ENCODE measurements around the gene ERCC4. TPM values are rescaled to one million over a fixed set of nuclear protein-coding genes. Genes with fewer than 3 reads are reported as not detected.
"Not testable (repeated sequence)": the region's sequence is repeated elsewhere in the genome, so short reads cannot be mapped to it uniquely, and the experiment has no call there.

ERCC4 gene
- polyA plus RNA-seq, 1 donor (not counting 4 experiments of a cell fraction or from before 2014, with no cell fraction given) = 5.9 TPM

DNA sequence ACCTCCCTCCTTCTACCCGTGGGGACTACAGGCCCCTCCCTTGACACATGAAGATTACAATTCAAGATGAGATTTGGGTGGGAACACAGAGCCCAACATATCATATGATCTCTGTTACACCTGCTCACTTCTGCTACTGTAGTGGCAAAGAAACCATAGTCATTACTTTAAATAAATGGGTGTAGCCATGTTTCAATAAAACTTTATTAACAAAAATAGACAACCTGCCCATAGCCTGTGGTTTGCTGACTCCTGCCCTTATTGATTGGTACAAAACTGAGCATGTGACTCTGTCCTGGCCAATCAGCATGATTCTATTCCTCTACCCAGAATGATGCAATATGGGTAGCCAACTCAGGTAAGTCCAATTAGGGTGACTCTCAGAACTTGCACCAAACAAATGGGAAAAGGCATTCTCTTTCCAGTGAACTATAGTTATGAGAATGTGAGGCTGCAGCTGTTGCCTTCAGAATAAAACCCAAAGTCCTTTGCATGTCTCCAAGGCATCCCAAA, 15.7 kb upstream of the ERCC4 start:
- dilution Hi-C loops (cut with MboI; ENCODE audit: extremely low pct_ligation_motif_present, low sequenced_read_pairs) = no loop called here
- Histone ChIP-seq H3K4me2 (ENCODE audit: control insufficient read depth, extremely low read depth, insufficient read depth, low read depth, low read length) (no peak overlapping the region), H3K9me3 (ENCODE audit: control insufficient read depth, low read depth, low read length) (no peaks in the 10 kb centered on the region), H2AFZ (ENCODE audit: control insufficient read depth, low read length) (no peak overlapping the region), H3K36me3 (ENCODE audit: control insufficient read depth in 2 of 2, extremely low read depth in 1 of 2, insufficient read depth in 2 of 2, low read length in 2 of 2) (no peaks in the 10 kb centered on the region), H3K9me1 (ENCODE audit: control insufficient read depth, extremely low read depth, insufficient read depth, low read length) (no peaks in the 10 kb centered on the region), H3K9ac (ENCODE audit: control insufficient read depth, extremely low read depth, insufficient read depth, low read length) (no peak overlapping the region), H4K20me1 (ENCODE audit: control insufficient read depth, extremely low read depth, insufficient read depth, low read length) (no peaks in the 10 kb centered on the region), H3K79me2 (ENCODE audit: control insufficient read depth, insufficient read depth, low read length) (no peaks in the 10 kb centered on the region), H3K4me3 (ENCODE audit: control insufficient read depth in 2 of 3, extremely low read depth in 1 of 3, insufficient read depth in 2 of 3, low read depth in 1 of 3, low read length in 3 of 3) (no peak overlapping the region), H3K4me1 (ENCODE audit: control insufficient read depth, extremely low read depth, insufficient read depth, low read length) (no peaks in the 10 kb centered on the region), H3K27me3 (ENCODE audit: control insufficient read depth, extremely low read depth, insufficient read depth, low read length) (no peaks in the 10 kb centered on the region), H3K27ac (ENCODE audit: control insufficient read depth, insufficient read depth, low read length) (no peak overlapping the region)
- no peak for FAIRE-seq
- no peak for DNase-seq (ENCODE audit: low read depth, low spot score)
- TF ChIP-seq EZH2 (IDR thresholded peaks at IDR 0.05; ENCODE audit: low read length) = no peak
- TF ChIP-seq, protein P1, sequence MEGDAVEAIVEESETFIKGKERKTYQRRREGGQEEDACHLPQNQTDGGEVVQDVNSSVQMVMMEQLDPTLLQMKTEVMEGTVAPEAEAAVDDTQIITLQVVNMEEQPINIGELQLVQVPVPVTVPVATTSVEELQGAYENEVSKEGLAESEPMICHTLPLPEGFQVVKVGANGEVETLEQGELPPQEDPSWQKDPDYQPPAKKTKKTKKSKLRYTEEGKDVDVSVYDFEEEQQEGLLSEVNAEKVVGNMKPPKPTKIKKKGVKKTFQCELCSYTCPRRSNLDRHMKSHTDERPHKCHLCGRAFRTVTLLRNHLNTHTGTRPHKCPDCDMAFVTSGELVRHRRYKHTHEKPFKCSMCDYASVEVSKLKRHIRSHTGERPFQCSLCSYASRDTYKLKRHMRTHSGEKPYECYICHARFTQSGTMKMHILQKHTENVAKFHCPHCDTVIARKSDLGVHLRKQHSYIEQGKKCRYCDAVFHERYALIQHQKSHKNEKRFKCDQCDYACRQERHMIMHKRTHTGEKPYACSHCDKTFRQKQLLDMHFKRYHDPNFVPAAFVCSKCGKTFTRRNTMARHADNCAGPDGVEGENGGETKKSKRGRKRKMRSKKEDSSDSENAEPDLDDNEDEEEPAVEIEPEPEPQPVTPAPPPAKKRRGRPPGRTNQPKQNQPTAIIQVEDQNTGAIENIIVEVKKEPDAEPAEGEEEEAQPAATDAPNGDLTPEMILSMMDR (optimal IDR thresholded peaks at IDR 0.05 in 1 of 3, IDR thresholded peaks at IDR 0.05 in 1 of 3, conservative IDR thresholded peaks at IDR 0.05 in 1 of 3; ENCODE audit: extremely low read depth in 1 of 3, insufficient read depth in 2 of 3, low read length in 3 of 3) = no peak

DNA sequence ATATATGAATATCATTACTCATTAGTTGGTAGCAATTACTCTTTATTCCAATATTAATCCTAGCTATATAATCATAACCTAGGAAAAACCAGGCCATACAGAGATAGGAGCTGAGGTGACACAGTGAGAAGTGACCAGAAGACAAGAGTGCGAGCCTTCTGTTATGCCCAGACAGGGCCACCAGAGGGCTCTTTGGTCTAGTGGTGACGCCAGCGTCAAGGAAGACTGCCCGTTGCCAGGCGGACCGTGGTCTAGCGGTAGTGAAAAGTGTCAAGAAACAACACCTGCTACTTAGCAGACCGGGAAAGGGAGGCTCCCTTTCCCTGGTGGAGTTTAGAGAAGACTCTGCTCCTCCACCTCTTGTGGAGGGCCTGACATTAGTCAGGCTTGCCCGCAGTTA, 15.1 kb upstream of the ERCC4 start:
- H4K20me1 ChIP-seq (ENCODE audit: control insufficient read depth, extremely low read depth, insufficient read depth, low read length); H3K27me3 ChIP-seq (ENCODE audit: control insufficient read depth, extremely low read depth, insufficient read depth, low read length); H3K4me3 ChIP-seq (ENCODE audit: control insufficient read depth in 2 of 3, extremely low read depth in 1 of 3, insufficient read depth in 2 of 3, low read depth in 1 of 3, low read length in 3 of 3); FAIRE-seq; DNase-seq (ENCODE audit: low read depth, low spot score); H3K4me1 ChIP-seq (ENCODE audit: control insufficient read depth, extremely low read depth, insufficient read depth, low read length); H3K9me1 ChIP-seq (ENCODE audit: control insufficient read depth, extremely low read depth, insufficient read depth, low read length); H3K9me3 ChIP-seq (ENCODE audit: control insufficient read depth, low read depth, low read length); dilution Hi-C loops (cut with MboI; ENCODE audit: extremely low pct_ligation_motif_present, low sequenced_read_pairs); H3K27ac ChIP-seq (ENCODE audit: control insufficient read depth, insufficient read depth, low read length); H2AFZ ChIP-seq (ENCODE audit: control insufficient read depth, low read length); H3K36me3 ChIP-seq (ENCODE audit: control insufficient read depth in 2 of 2, extremely low read depth in 1 of 2, insufficient read depth in 2 of 2, low read length in 2 of 2); H3K9ac ChIP-seq (ENCODE audit: control insufficient read depth, extremely low read depth, insufficient read depth, low read length); H3K4me2 ChIP-seq (ENCODE audit: control insufficient read depth, extremely low read depth, insufficient read depth, low read depth, low read length); H3K79me2 ChIP-seq (ENCODE audit: control insufficient read depth, insufficient read depth, low read length): not testable (repeated sequence)
- TF ChIP-seq, protein P1 (optimal IDR thresholded peaks at IDR 0.05 in 1 of 3, IDR thresholded peaks at IDR 0.05 in 1 of 3, conservative IDR thresholded peaks at IDR 0.05 in 1 of 3; ENCODE audit: extremely low read depth in 1 of 3, insufficient read depth in 2 of 3, low read length in 3 of 3) = peak in 1 of 3 experiments; percentile 44
